B cell (primary cell): Measurements from ENCODE around the gene MYL12B. TPM values are rescaled to one million over a fixed set of nuclear protein-coding genes. Genes with fewer than 3 reads are reported as not detected.

ENCODE experiments used
- ATAC-seq: fragments of 200-7000 bp; cut with Tn5 transposase; one replicate; pipeline ENCODE4 v1.10.0; 2021; ENCODE audit warnings: low read depth, mild to moderate bottlenecking, moderate number of reproducible peaks, moderate library complexity
- CTCF ChIA-PET: fragments of 350-600 bp; sonication (Branson Sonifier 250); formaldehyde crosslinking; loops from one replicate; lab custom pipeline; 2021; ENCODE audit warnings: antibody characterized with exemption, inconsistent platforms; lab: Charles Lee
- POLR2A ChIA-PET: fragments of 350-600 bp; sonication (Branson Sonifier 250); formaldehyde crosslinking; loops from one replicate; lab custom pipeline; 2021; ENCODE audit warnings: antibody characterized with exemption; lab: Charles Lee
- DNase-seq: peaks from one replicate; pipeline ENCODE4 v3.0.0; 2013
- H2AFZ ChIP-seq: 2 replicates; pipeline ENCODE4 v1.6.1; 2012; ENCODE audit warnings: mild to moderate bottlenecking, low read depth, low read length; ENCODE audit not compliant: insufficient read depth, poor library complexity, severe bottlenecking
- H3K27ac ChIP-seq, 2 donors: 1 replicate in 1 of 2; 2 replicates in 1 of 2; pipeline ENCODE4 v1.5.1; 2012 to 2013; ENCODE audit warnings: low read length in 2 of 2, mild to moderate bottlenecking in 2 of 2, moderate library complexity in 1 of 2
- H3K27me3 ChIP-seq, 4 experiments: fragments of 200-600 bp in 1 of 4; sonication (generic) in 1 of 4; replicated peaks in 1 of 4; 1 replicate in 2 of 4; 2 replicates in 2 of 4; pipeline versions ENCODE4 v1.6.1 to v1.7.0; 2013 to 2016; ENCODE audit warnings: low read length in 3 of 4, mild to moderate bottlenecking in 2 of 4, mixed read lengths in 1 of 4, moderate library complexity in 1 of 4; ENCODE audit not compliant: insufficient read depth in 4 of 4, control insufficient read depth in 3 of 4; ENCODE audit errors: control extremely low read depth in 1 of 4
- H3K36me3 ChIP-seq, 2 experiments: replicated peaks in 1 of 2; 1 replicate in 1 of 2; 2 replicates in 1 of 2; pipeline versions ENCODE4 v1.6.1 to v1.7.1; 2013; ENCODE audit warnings: low read length in 1 of 2; ENCODE audit not compliant: insufficient read depth in 2 of 2, control insufficient read depth in 1 of 2; ENCODE audit errors: control extremely low read depth in 1 of 2, extremely low read depth in 1 of 2
- H3K4me1 ChIP-seq, 2 donors: fragments of 200-600 bp in 1 of 2; sonication (generic) in 1 of 2; 1 replicate in 1 of 2; 2 replicates in 1 of 2; pipeline versions ENCODE4 v1.5.1 to v1.6.1; 2013 to 2017; ENCODE audit warnings: low read length in 2 of 2; ENCODE audit not compliant: control insufficient read depth in 2 of 2, insufficient read depth in 2 of 2
- H3K4me2 ChIP-seq: replicated peaks from 2 replicates; pipeline ENCODE3; 2012; ENCODE audit warnings: mild to moderate bottlenecking, low read depth, low read length; ENCODE audit not compliant: poor library complexity, severe bottlenecking
- H3K4me3 ChIP-seq, 5 experiments: fragments of 200-600 bp in 1 of 5; sonication (generic) in 1 of 5; 1 replicate in 3 of 5; 2 replicates in 2 of 5; pipeline versions ENCODE4 v1.5.1 to v1.7.0; 2011 to 2016; ENCODE audit warnings: low read length in 4 of 5, mild to moderate bottlenecking in 4 of 5, low read depth in 2 of 5, control low read depth in 1 of 5, moderate library complexity in 1 of 5; ENCODE audit not compliant: insufficient read depth in 1 of 5; ENCODE audit errors: control extremely low read depth in 1 of 5, extremely low read depth in 1 of 5
- H3K79me2 ChIP-seq: fragments of 200-600 bp; sonication (generic); one replicate; pipeline ENCODE4 v1.6.0; 2016; ENCODE audit warnings: low read length; ENCODE audit not compliant: control insufficient read depth, insufficient read depth
- H3K9ac ChIP-seq: fragments of 200-600 bp; sonication (generic); 2 replicates; pipeline ENCODE4 v1.6.1; 2017; ENCODE audit warnings: mild to moderate bottlenecking, low read length, moderate library complexity
- H3K9me3 ChIP-seq, 3 donors: one replicate each; pipeline versions ENCODE4 v1.6.1 to v1.7.1; 2013; ENCODE audit warnings: low read length in 2 of 3; ENCODE audit not compliant: control insufficient read depth in 2 of 3, insufficient read depth in 1 of 3; ENCODE audit errors: control extremely low read depth in 1 of 3
- H4K20me1 ChIP-seq: 2 replicates; pipeline ENCODE4 v1.6.0; 2012; ENCODE audit warnings: mild to moderate bottlenecking, low read length; ENCODE audit not compliant: insufficient read depth, control insufficient read depth, poor library complexity, severe bottlenecking
- H3K27ac Mint-ChIP-seq: one replicate; pipeline ENCODE4 v1.8.0; 2021; ENCODE audit warnings: mixed read lengths
- H3K27me3 Mint-ChIP-seq: one replicate; pipeline ENCODE4 v1.8.0; 2021; ENCODE audit warnings: mixed read lengths
- H3K4me1 Mint-ChIP-seq: one replicate; pipeline ENCODE4 v1.8.0; 2021; ENCODE audit warnings: mixed read lengths
- H3K4me3 Mint-ChIP-seq: one replicate; pipeline ENCODE4 v1.8.0; 2021; ENCODE audit warnings: mixed read lengths
- H3K9me3 Mint-ChIP-seq: one replicate; pipeline ENCODE4 v1.8.0; 2022; ENCODE audit warnings: mixed read lengths; ENCODE audit not compliant: insufficient read depth
- CTCF ChIP-seq: fragments of 200-600 bp; IDR thresholded peaks from one replicate; pipeline ENCODE4 v1.8.0; 2022; ENCODE audit warnings: antibody characterized with exemption, mild to moderate bottlenecking
- EZH2 ChIP-seq: IDR thresholded peaks from 2 replicates; pipeline ENCODE4 v1.6.1; 2012; ENCODE audit warnings: borderline replicate concordance, low read depth, mild to moderate bottlenecking, moderate library complexity, low read length; ENCODE audit not compliant: insufficient read depth, poor library complexity, severe bottlenecking
- WGBS: methylation state at CpG from one replicate; pipeline ENCODE4 v1.1.5; 2013; ENCODE audit warnings: missing lambda C conversion rate; ENCODE audit not compliant: insufficient coverage; 5-methylcytosine and 5-hydroxymethylcytosine counted together
- intact Hi-C: fragments of 100-400 bp; cut with micrococcal nuclease; formaldehyde crosslinking; loops from one replicate; pipeline ENCODE4 v1.10.0; 2022
- polyA plus RNA-seq: library from polyadenylated mRNA; depleted of rRNA; stranded (reverse); fragments of >200 nt; gene quantifications from 2 replicates; pipeline ENCODE4 v1.2.3, GENCODE V29; 2012
- total RNA-seq, 2 donors: library from RNA; stranded (reverse); fragments of 120-200 nt in 1 of 2; gene quantifications; 1 replicate in 1 of 2; 2 replicates in 1 of 2; pipeline versions ENCODE4 v1.2.3 to v1.2.4, GENCODE V29; 2013 to 2022

The MYL12B gene
- total and polyA plus RNA-seq, 2 donors (not counting 1 experiment from before 2014, with no cell fraction given): 127 to 139 TPM

DNA sequence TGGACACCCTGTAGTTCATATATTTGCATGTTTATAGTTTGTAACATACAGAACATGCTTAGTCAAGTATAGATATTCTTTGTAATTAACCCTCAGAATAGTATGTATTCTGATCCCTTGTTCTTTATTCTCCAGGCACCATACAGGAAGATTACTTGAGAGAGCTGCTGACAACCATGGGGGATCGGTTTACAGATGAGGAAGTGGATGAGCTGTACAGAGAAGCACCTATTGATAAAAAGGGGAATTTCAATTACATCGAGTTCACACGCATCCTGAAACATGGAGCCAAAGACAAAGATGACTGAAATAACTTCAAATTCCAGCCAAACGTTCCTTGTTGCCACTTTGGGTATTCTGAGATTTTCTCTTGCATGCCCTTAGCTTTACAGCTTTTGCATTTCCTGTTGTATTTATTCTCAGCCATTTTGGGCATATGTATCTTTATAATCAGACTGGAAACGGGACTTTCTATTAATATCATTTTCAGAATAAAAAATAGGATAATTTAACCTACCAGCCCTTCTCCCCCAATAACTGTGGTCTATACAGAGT is 6.2 kb upstream of the MYL12B start:
- ChIA-PET CTCF (interaction anchor here (1.0 to 3.9 kb wide), 6 partner anchors 7 to 410 kb away, joined by 3 to 23 read pairs (median 8); partner anchors contain the start of gene MYL12A), POLR2A (interaction anchor here (0.5 to 2.6 kb wide), 2 partner anchors 9 to 66 kb away, joined by 3 to 15 read pairs; partner anchors contain the start of gene MYL12A)
- Histone ChIP-seq H3K9me3 (no peaks in the 10 kb centered on the region), H3K9ac (no peak overlapping the region), H3K27me3 (no peaks in the 10 kb centered on the region), H3K36me3 (peaks cover 23 to 59% of the 10 kb centered on the region in 2 experiments), H2AFZ (no peak overlapping the region), H3K79me2 (peaks cover 87% of the 10 kb centered on the region), H3K27ac (peak overlapping the region; percentile 22 to 81), H4K20me1 (peaks cover 18% of the 10 kb centered on the region), H3K4me2 (peak overlapping the region; percentile 29), H3K4me3 (no peak overlapping the region), H3K4me1 (peaks cover 60 to 68% of the 10 kb centered on the region in 2 donors)
- Mint-ChIP-seq H3K4me3 (peak overlapping the region; percentile 56), H3K27me3 (no peaks in the 10 kb centered on the region), H3K9me3 (no peaks in the 10 kb centered on the region), H3K4me1 (peaks cover 78% of the 10 kb centered on the region), H3K27ac (peak overlapping the region; percentile 77)
- no peak for TF ChIP-seq CTCF
- no peak for TF ChIP-seq EZH2
- 38% methylated on average over 3 of the region's 5 CpGs for WGBS
- intact Hi-C loops: no loop called here
- ATAC-seq: peak; percentile 41
- peak; percentile 44 for DNase-seq
